Measurements from ENCODE around the gene POLR3C. TPM values are rescaled to one million over a fixed set of nuclear protein-coding genes. Genes with fewer than 3 reads are reported as not detected.

Gene POLR3C
- total RNA-seq, 1 experiment from 2014 or later = 35.1 TPM

GRCh38 chr1:145846201-145846612, 22.2 kb downstream of the POLR3C start:
- Histone ChIP-seq H3K27me3 (ENCODE audit: control insufficient read depth, insufficient read depth, low read length) (no peaks in the 10 kb centered on the region), H3K4me1 (ENCODE audit: control insufficient read depth, insufficient read depth, low read length) (0 out of 2 replicates have a peak, but pooled peaks cover 4% of the 10 kb centered on the region), H3K27ac (ENCODE audit: low read length) (peak overlapping the region; percentile 81), H3K4me3 (ENCODE audit: low read depth in 2 of 2, low read length in 2 of 2) (peak overlapping the region; percentile 54 to 65), H3K36me3 (ENCODE audit: control insufficient read depth, insufficient read depth, low read length) (peaks cover 13% of the 10 kb centered on the region), H3K9me3 (ENCODE audit: control insufficient read depth, insufficient read depth, low read depth, low read length) (no peaks in the 10 kb centered on the region)
- ChIA-PET CTCF (interaction anchor here (0.6 to 2.0 kb wide), 5 partner anchors 12 to 165 kb away, joined by 4 to 25 read pairs (median 7); partner anchors contain the start of gene PIAS3), POLR2A (no interaction called here)
- TF ChIP-seq POLR2AphosphoS5 (IDR thresholded peaks at IDR 0.05; ENCODE audit: low read depth, low read length) (no peak), SIN3A (IDR thresholded peaks at IDR 0.05; ENCODE audit: borderline replicate concordance, insufficient read depth, low read depth, low read length) (no peak), CTCF (IDR thresholded peaks at IDR 0.05) (no peak; the same call in none of the 2 replicates), TCF7L2 (IDR thresholded peaks at IDR 0.05; ENCODE audit: low read depth, low read length) (no peak)
- TF ChIP-seq, protein P1, sequence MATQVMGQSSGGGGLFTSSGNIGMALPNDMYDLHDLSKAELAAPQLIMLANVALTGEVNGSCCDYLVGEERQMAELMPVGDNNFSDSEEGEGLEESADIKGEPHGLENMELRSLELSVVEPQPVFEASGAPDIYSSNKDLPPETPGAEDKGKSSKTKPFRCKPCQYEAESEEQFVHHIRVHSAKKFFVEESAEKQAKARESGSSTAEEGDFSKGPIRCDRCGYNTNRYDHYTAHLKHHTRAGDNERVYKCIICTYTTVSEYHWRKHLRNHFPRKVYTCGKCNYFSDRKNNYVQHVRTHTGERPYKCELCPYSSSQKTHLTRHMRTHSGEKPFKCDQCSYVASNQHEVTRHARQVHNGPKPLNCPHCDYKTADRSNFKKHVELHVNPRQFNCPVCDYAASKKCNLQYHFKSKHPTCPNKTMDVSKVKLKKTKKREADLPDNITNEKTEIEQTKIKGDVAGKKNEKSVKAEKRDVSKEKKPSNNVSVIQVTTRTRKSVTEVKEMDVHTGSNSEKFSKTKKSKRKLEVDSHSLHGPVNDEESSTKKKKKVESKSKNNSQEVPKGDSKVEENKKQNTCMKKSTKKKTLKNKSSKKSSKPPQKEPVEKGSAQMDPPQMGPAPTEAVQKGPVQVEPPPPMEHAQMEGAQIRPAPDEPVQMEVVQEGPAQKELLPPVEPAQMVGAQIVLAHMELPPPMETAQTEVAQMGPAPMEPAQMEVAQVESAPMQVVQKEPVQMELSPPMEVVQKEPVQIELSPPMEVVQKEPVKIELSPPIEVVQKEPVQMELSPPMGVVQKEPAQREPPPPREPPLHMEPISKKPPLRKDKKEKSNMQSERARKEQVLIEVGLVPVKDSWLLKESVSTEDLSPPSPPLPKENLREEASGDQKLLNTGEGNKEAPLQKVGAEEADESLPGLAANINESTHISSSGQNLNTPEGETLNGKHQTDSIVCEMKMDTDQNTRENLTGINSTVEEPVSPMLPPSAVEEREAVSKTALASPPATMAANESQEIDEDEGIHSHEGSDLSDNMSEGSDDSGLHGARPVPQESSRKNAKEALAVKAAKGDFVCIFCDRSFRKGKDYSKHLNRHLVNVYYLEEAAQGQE (IDR thresholded peaks at IDR 0.05; ENCODE audit: insufficient read depth in 1 of 2, low read depth in 2 of 2, low read length in 1 of 2) = no peak
- no TSS peak for BruUV-seq (replicated peaks)
- in situ Hi-C loops (cut with HindIII; ENCODE audit: low pct_unique_long_range_greater_than_20kb, low sequenced_read_pairs) = no loop called here
- intact Hi-C loops (cut with micrococcal nuclease; ENCODE audit: unreplicated experiment) = loop anchor here (5.0 kb wide), 1 partner anchor 166 kb away; no protein-coding TSS in a partner anchor
- no peak for DNase-seq (ENCODE audit: low read depth, low spot score)
- ATAC-seq = peak; percentile 54

GRCh38 chr1:145847827-145848226, 23.8 kb downstream of the POLR3C start:
- no peaks in the 10 kb centered on the region for H3K9me3 ChIP-seq (ENCODE audit: control insufficient read depth, insufficient read depth, low read depth, low read length)
- no peak overlapping the region for H3K27ac ChIP-seq (ENCODE audit: low read length)
- no peak overlapping the region for H3K4me3 ChIP-seq (ENCODE audit: low read depth in 2 of 2, low read length in 2 of 2)
- no peak for TF ChIP-seq POLR2AphosphoS5 (IDR thresholded peaks at IDR 0.05; ENCODE audit: low read depth, low read length)
- TF ChIP-seq CTCF (IDR thresholded peaks at IDR 0.05) = no peak
- TF ChIP-seq SIN3A (IDR thresholded peaks at IDR 0.05; ENCODE audit: borderline replicate concordance, insufficient read depth, low read depth, low read length) = no peak
- TF ChIP-seq, protein P1 (IDR thresholded peaks at IDR 0.05; ENCODE audit: insufficient read depth in 1 of 2, low read depth in 2 of 2, low read length in 1 of 2) = no peak
- no peak for TF ChIP-seq TCF7L2 (IDR thresholded peaks at IDR 0.05; ENCODE audit: low read depth, low read length)
- peaks cover 4% of the 10 kb centered on the region; the same call in 1 of the 2 replicates for H3K36me3 ChIP-seq (ENCODE audit: control insufficient read depth, insufficient read depth, low read length)
- ChIA-PET POLR2A (interaction anchor here (1.1 to 1.2 kb wide), 2 partner anchors 11 to 12 kb away, joined by 3 to 4 read pairs; partner anchors contain the start of gene PIAS3), CTCF (interaction anchor here (0.5 to 0.6 kb wide), 2 partner anchors 61 to 335 kb away, joined by 4 to 5 read pairs; no protein-coding TSS in a partner anchor)
- in situ Hi-C loops (cut with HindIII; ENCODE audit: low pct_unique_long_range_greater_than_20kb, low sequenced_read_pairs) (no loop called here), intact Hi-C loops (cut with micrococcal nuclease; ENCODE audit: unreplicated experiment) (loop anchor here (5.0 kb wide), 1 partner anchor 164 kb away; no protein-coding TSS in a partner anchor)
- no peaks in the 10 kb centered on the region for H3K27me3 ChIP-seq (ENCODE audit: control insufficient read depth, insufficient read depth, low read length)
- DNase-seq (ENCODE audit: low read depth, low spot score) (no peak), ATAC-seq (no peak)
- H3K4me1 ChIP-seq (ENCODE audit: control insufficient read depth, insufficient read depth, low read length) = 0 out of 2 replicates have a peak, but pooled peaks cover 4% of the 10 kb centered on the region
- no TSS peak for BruUV-seq (replicated peaks)
